OCI-LY7 (cell line): Measurements from ENCODE around the gene MEIG1.

Source experiments
- CTCF ChIP-seq: fragments of 200-600 bp; sonication (generic); conservative IDR thresholded peaks from 2 replicates; pipeline ENCODE4 v1.5.1; 2014; ENCODE audit warnings: mild to moderate bottlenecking, antibody characterized with exemption, low read length, moderate library complexity, mixed read lengths
- EZH2phosphoT487 ChIP-seq: fragments of 200-600 bp; sonication (generic); IDR thresholded peaks from 2 replicates; pipeline ENCODE4 v1.6.1; 2018; ENCODE audit warnings: low read depth, borderline replicate concordance, mild to moderate bottlenecking, mixed run types, antibody characterized with exemption, low read length, moderate library complexity, mixed read lengths

GRCh38 chr10:14926722-14927416 is 32.3 kb upstream of the MEIG1 start:
- TF ChIP-seq CTCF (no peak), EZH2phosphoT487 (no peak)
